Ovary (tissue), 9 donors: Measurements from ENCODE around the gene TRMU. TPM values are rescaled to one million over a fixed set of nuclear protein-coding genes. Genes with fewer than 3 reads are reported as not detected.

ENCODE experiments used
- DNase-seq, 5 donors: peaks; one replicate each; pipeline ENCODE4 v3.0.0-alpha.2; 2019 to 2020
- H3K27ac ChIP-seq, 2 donors: fragments of 200-600 bp; one replicate each; pipeline versions ENCODE4 v1.5.1 to v1.8.0; 2019 to 2022
- H3K27me3 ChIP-seq: fragments of 200-600 bp; one replicate; pipeline ENCODE4 v1.8.0; 2022
- H3K36me3 ChIP-seq: fragments of 200-600 bp; sonication (generic); one replicate; pipeline ENCODE4 v1.5.1; 2019
- H3K4me1 ChIP-seq: one replicate; pipeline ENCODE4 v1.8.1; 2013; ENCODE audit warnings: mild to moderate bottlenecking, moderate library complexity; ENCODE audit not compliant: insufficient read depth
- H3K4me3 ChIP-seq: fragments of 200-600 bp; sonication (generic); one replicate; pipeline ENCODE4 v1.5.1; 2017
- H3K9me3 ChIP-seq, 2 donors: fragments of 200-600 bp in 1 of 2; sonication (generic) in 1 of 2; one replicate each; pipeline versions ENCODE4 v1.5.1 to v1.8.1; 2013 to 2019; ENCODE audit warnings: mild to moderate bottlenecking in 1 of 2, moderate library complexity in 1 of 2
- CTCF ChIP-seq, 3 donors: fragments of 450-650 bp in 2 of 3; fragments of 200-600 bp in 1 of 3; IDR thresholded peaks; one replicate each; pipeline versions ENCODE4 v1.5.1 to v1.8.0; 2016 to 2022; ENCODE audit warnings: antibody characterized with exemption in 3 of 3, mild to moderate bottlenecking in 1 of 3
- EP300 ChIP-seq: sonication (generic); formaldehyde crosslinking; IDR thresholded peaks from one replicate; pipeline ENCODE4 v1.6.1; 2017; ENCODE audit warnings: antibody characterized with exemption
- POLR2A ChIP-seq: fragments of 450-650 bp; IDR thresholded peaks from one replicate; pipeline ENCODE4 v1.6.1; 2017; ENCODE audit warnings: antibody characterized with exemption, mild to moderate bottlenecking, moderate library complexity
- WGBS, 3 donors: extraction: QIAGEN DNeasy Blood & Tissue Kit in 1 of 3; methylation state at CpG; one replicate each; pipeline versions ENCODE4 v1.1.5 to v1.1.7; 2013 to 2017; 5-methylcytosine and 5-hydroxymethylcytosine counted together
- intact Hi-C, 4 donors: fragments of 100-400 bp; cut with DNase I; formaldehyde crosslinking; loops; one replicate each; pipeline versions ENCODE4 v1.11.0 to v1.15.1; 2022 to 2023
- polyA plus RNA-seq, 2 donors: library from polyadenylated mRNA; stranded (reverse); fragments of 200-250 nt in 1 of 2; fragments of 350-450 nt in 1 of 2; fragmentation: Illumina TruSeq in 1 of 2; extraction: RNeasy Lipid Tissue Mini Kit (QIAGEN cat#74804) in 1 of 2; gene quantifications; one replicate each; pipeline ENCODE4 v1.2.3, GENCODE V29; 2013 to 2014
- total RNA-seq, 7 donors: library from RNA; depleted of rRNA in 2 of 7; stranded (reverse); fragments of >200 nt in 2 of 7; fragmentation: NEBNext Ultra II Directional in 3 of 7; extraction: Animal tissue kit (Norgen Biotek cat#: 25700) in 3 of 7; gene quantifications; one replicate each; pipeline versions ENCODE4 v1.1.0 to v1.2.4, GENCODE V29; 2016 to 2023
- donor health status: DM: no; HTN: no; CAD: no; lungs with moderate emphysema.
- donor health status: DM: no; HTN: no; CAD: no.
- donor health status: Bipolar disorder and iron deficiency.
- donor health status: DM: yes; HTN: yes; CAD: no.
- donor health status: DM: no; HTN: no; CAD: no.
- donor health status: DM: yes; HTN: yes; CAD: no.

The TRMU gene
- total and polyA plus RNA-seq, 9 donors = 15.2 to 35.0 (median 30.3) TPM

- TF ChIP-seq POLR2A (no peak), CTCF (IDR thresholded peaks at IDR 0.05) (no peak), EP300 (no peak)
- 77 to 85% (median 78%) methylated on average over 20 to 24 of the region's 24 CpGs for WGBS, 3 donors
- no peaks in the 10 kb centered on the region for H3K36me3 ChIP-seq
- no peak for DNase-seq
- no peaks in the 10 kb centered on the region for H3K4me1 ChIP-seq
- H3K27ac ChIP-seq = no peak overlapping the region
- no peak overlapping the region for H3K4me3 ChIP-seq
- H3K27me3 ChIP-seq = no peaks in the 10 kb centered on the region
- intact Hi-C loops = no loop called here
- no peaks in the 10 kb centered on the region for H3K9me3 ChIP-seq
Measured at GRCh38 chr22:46287873-46288751, 47.4 kb upstream of the TRMU start.

GRCh38 chr22:46288846-46289243 is 46.7 kb upstream of the TRMU start:
- WGBS, 3 donors = 81 to 88% (median 87%) methylated on average over 5 to 7 of the region's 7 CpGs
- H3K27me3 ChIP-seq = no peaks in the 10 kb centered on the region
- intact Hi-C loops = no loop called here
- no peaks in the 10 kb centered on the region for H3K9me3 ChIP-seq
- no peak for DNase-seq
- no peak overlapping the region for H3K27ac ChIP-seq
- H3K4me1 ChIP-seq = no peaks in the 10 kb centered on the region
- H3K36me3 ChIP-seq = no peaks in the 10 kb centered on the region
- TF ChIP-seq POLR2A = no peak
- no peak overlapping the region for H3K4me3 ChIP-seq

GRCh38 chr22:46289244-46289891 is 46.1 kb upstream of the TRMU start:
- DNase-seq = no peak
- TF ChIP-seq EP300 = no peak
- no peak for TF ChIP-seq CTCF (IDR thresholded peaks at IDR 0.05)
- H3K36me3 ChIP-seq = no peaks in the 10 kb centered on the region
- H3K27me3 ChIP-seq = no peaks in the 10 kb centered on the region
- WGBS, 3 donors = 77 to 86% (median 82%) methylated on average over 33 of the region's 33 CpGs
- H3K9me3 ChIP-seq = no peaks in the 10 kb centered on the region
- H3K4me1 ChIP-seq = no peaks in the 10 kb centered on the region
- H3K27ac ChIP-seq = no peak overlapping the region
- intact Hi-C loops = no loop called here
- H3K4me3 ChIP-seq = no peak overlapping the region

- H3K27me3 ChIP-seq = no peaks in the 10 kb centered on the region
- no peak overlapping the region for H3K4me3 ChIP-seq
- DNase-seq = no peak
- TF ChIP-seq EP300 (no peak), CTCF (IDR thresholded peaks at IDR 0.05) (no peak), POLR2A (no peak)
- intact Hi-C loops = loop anchor here in 1 of 4 donors (10.0 kb wide), 1 partner anchor 295 kb away; no protein-coding TSS in a partner anchor
- WGBS, 3 donors = 92 to 98% (median 95%) methylated on average over 17 of the region's 17 CpGs
- H3K27ac ChIP-seq = no peak overlapping the region
- no peaks in the 10 kb centered on the region for H3K9me3 ChIP-seq
- H3K36me3 ChIP-seq = no peaks in the 10 kb centered on the region
- H3K4me1 ChIP-seq = no peaks in the 10 kb centered on the region
Measured at GRCh38 chr22:46290121-46290842, 45.2 kb upstream of the TRMU start.
